ENCODE data around the gene CA9. TPM values are rescaled to one million over a fixed set of nuclear protein-coding genes. Genes with fewer than 3 reads are reported as not detected.

The CA9 gene
- total and polyA plus RNA-seq, 2 experiments from 2014 or later, result 2.3 to 4.3 TPM

- H3K9me2 ChIP-seq (ENCODE audit: insufficient read depth), result no peaks in the 10 kb centered on the region
- H3F3A ChIP-seq (ENCODE audit: insufficient read depth), result peaks cover 89% of the 10 kb centered on the region
- H3K4me1 ChIP-seq (ENCODE audit: insufficient read depth), result peaks cover 13% of the 10 kb centered on the region
- no peaks in the 10 kb centered on the region for H3K9me3 ChIP-seq (ENCODE audit: low read depth)
- H3K36me3 ChIP-seq (ENCODE audit: low read depth), result peaks cover 92% of the 10 kb centered on the region
- H3K27me3 ChIP-seq (replicated peaks; ENCODE audit: insufficient read depth), result no peaks in the 10 kb centered on the region
- in situ Hi-C loops (cut with MboI), result loop anchor here (25.0 kb wide), 1 partner anchor 88 kb away; the partner anchor contains the start of genes CD72 and TESK1
- TF ChIP-seq EZH2phosphoT487 (IDR thresholded peaks at IDR 0.05; ENCODE audit: insufficient read depth, low read depth) (no peak), EZH2 (IDR thresholded peaks at IDR 0.05; ENCODE audit: insufficient read depth, poor library complexity, severe bottlenecking) (no peak)
- H2AFZ ChIP-seq, result no peak overlapping the region
- no peak for DNase-seq
- H3K9ac ChIP-seq, result no peak overlapping the region
- 87 to 89% methylated on average over 11 of the region's 11 CpGs for WGBS, 2 experiments (ENCODE audit: low coverage in 1 of 2, low lambda C conversion rate in 2 of 2, missing lambda C conversion rate in 2 of 2)
- no peak overlapping the region for H3K27ac ChIP-seq
- peaks cover 27% of the 10 kb centered on the region for H3K79me2 ChIP-seq (ENCODE audit: insufficient read depth)
- no peak overlapping the region for H3K4me2 ChIP-seq (ENCODE audit: unreplicated experiment)
- no peak overlapping the region for H3K4me3 ChIP-seq
- H4K20me1 ChIP-seq (ENCODE audit: insufficient read depth), result no peaks in the 10 kb centered on the region
These were observed 26.3 kb downstream of the CA9 start for GRCh38 chr9:35700031-35700430.

GRCh38 chr9:35700942-35701341, 27.2 kb downstream of the CA9 start:
- H2AFZ ChIP-seq, result no peak overlapping the region
- peaks cover 4% of the 10 kb centered on the region for H3K4me1 ChIP-seq (ENCODE audit: insufficient read depth)
- no peak overlapping the region for H3K9ac ChIP-seq
- TF ChIP-seq EZH2phosphoT487 (IDR thresholded peaks at IDR 0.05; ENCODE audit: insufficient read depth, low read depth) (no peak), EZH2 (IDR thresholded peaks at IDR 0.05; ENCODE audit: insufficient read depth, poor library complexity, severe bottlenecking) (no peak)
- H3K36me3 ChIP-seq (ENCODE audit: low read depth), result peaks cover 96% of the 10 kb centered on the region
- H3K4me2 ChIP-seq (ENCODE audit: unreplicated experiment), result no peak overlapping the region
- H3K9me2 ChIP-seq (ENCODE audit: insufficient read depth), result no peaks in the 10 kb centered on the region
- peaks cover 33% of the 10 kb centered on the region for H3K79me2 ChIP-seq (ENCODE audit: insufficient read depth)
- no peaks in the 10 kb centered on the region for H4K20me1 ChIP-seq (ENCODE audit: insufficient read depth)
- H3K4me3 ChIP-seq, result no peak overlapping the region
- no peaks in the 10 kb centered on the region for H3K27me3 ChIP-seq (replicated peaks; ENCODE audit: insufficient read depth)
- in situ Hi-C loops (cut with MboI), result loop anchor here (25.0 kb wide), 1 partner anchor 89 kb away; the partner anchor contains the start of genes CD72 and TESK1
- DNase-seq, result no peak
- H3K9me3 ChIP-seq (ENCODE audit: low read depth), result no peaks in the 10 kb centered on the region
- no peak overlapping the region for H3K27ac ChIP-seq
- peaks cover 90% of the 10 kb centered on the region for H3F3A ChIP-seq (ENCODE audit: insufficient read depth)

- Histone ChIP-seq H3K79me2 (ENCODE audit: insufficient read depth) (peaks cover 50% of the 10 kb centered on the region), H4K20me1 (ENCODE audit: insufficient read depth) (no peaks in the 10 kb centered on the region), H3K27ac (no peak overlapping the region), H3K27me3 (replicated peaks; ENCODE audit: insufficient read depth) (no peaks in the 10 kb centered on the region), H3K9me2 (ENCODE audit: insufficient read depth) (no peaks in the 10 kb centered on the region), H3F3A (ENCODE audit: insufficient read depth) (peaks cover 91% of the 10 kb centered on the region), H3K36me3 (ENCODE audit: low read depth) (peaks cover 97% of the 10 kb centered on the region), H3K9ac (no peak overlapping the region), H3K4me2 (ENCODE audit: unreplicated experiment) (no peak overlapping the region), H3K4me1 (ENCODE audit: insufficient read depth) (no peaks in the 10 kb centered on the region), H2AFZ (no peak overlapping the region), H3K9me3 (ENCODE audit: low read depth) (no peaks in the 10 kb centered on the region), H3K4me3 (no peak overlapping the region)
- no peak for TF ChIP-seq EZH2phosphoT487 (IDR thresholded peaks at IDR 0.05; ENCODE audit: insufficient read depth, low read depth)
- TF ChIP-seq EZH2 (IDR thresholded peaks at IDR 0.05; ENCODE audit: insufficient read depth, poor library complexity, severe bottlenecking), result no peak
- peak; percentile 21 for DNase-seq
- in situ Hi-C loops (cut with MboI), result loop anchor here (25.0 kb wide), 1 partner anchor 90 kb away; the partner anchor contains the start of genes CD72 and TESK1
- WGBS, 2 experiments (ENCODE audit: low coverage in 1 of 2, low lambda C conversion rate in 2 of 2, missing lambda C conversion rate in 2 of 2), result 97 to 98% methylated on average over 7 of the region's 7 CpGs
These were observed 29.0 kb downstream of the CA9 start for GRCh38 chr9:35702696-35703095.

GRCh38 chr9:35703906-35704672, 30.4 kb downstream of the CA9 start:
- 88 to 91% methylated on average over 23 to 26 of the region's 26 CpGs for WGBS, 2 experiments (ENCODE audit: low coverage in 1 of 2, low lambda C conversion rate in 2 of 2, missing lambda C conversion rate in 2 of 2)

More at GRCh38 chr9:35703906-35704672, 30.4 kb downstream of the CA9 start:
- Histone ChIP-seq H3F3A (ENCODE audit: insufficient read depth) (peaks cover 91% of the 10 kb centered on the region), H3K4me2 (ENCODE audit: unreplicated experiment) (no peak overlapping the region), H3K27ac (no peak overlapping the region), H3K9ac (no peak overlapping the region), H3K27me3 (replicated peaks; ENCODE audit: insufficient read depth) (no peaks in the 10 kb centered on the region), H4K20me1 (ENCODE audit: insufficient read depth) (no peaks in the 10 kb centered on the region), H2AFZ (no peak overlapping the region), H3K4me3 (no peak overlapping the region), H3K9me3 (ENCODE audit: low read depth) (no peaks in the 10 kb centered on the region), H3K4me1 (ENCODE audit: insufficient read depth) (no peaks in the 10 kb centered on the region), H3K79me2 (ENCODE audit: insufficient read depth) (peaks cover 64% of the 10 kb centered on the region), H3K9me2 (ENCODE audit: insufficient read depth) (no peaks in the 10 kb centered on the region), H3K36me3 (ENCODE audit: low read depth) (peaks cover 97% of the 10 kb centered on the region)
- no peak for DNase-seq
- in situ Hi-C loops (cut with MboI), result loop anchor here (25.0 kb wide), 1 partner anchor 92 kb away; the partner anchor contains the start of genes CD72 and TESK1
- TF ChIP-seq EZH2phosphoT487 (IDR thresholded peaks at IDR 0.05; ENCODE audit: insufficient read depth, low read depth) (no peak), EZH2 (IDR thresholded peaks at IDR 0.05; ENCODE audit: insufficient read depth, poor library complexity, severe bottlenecking) (no peak)
